Lower leg skin (tissue), 3 donors: ENCODE measurements around the gene CALR3.

Experiments used
- CTCF ChIP-seq, 3 donors: fragments of 450-650 bp; IDR thresholded peaks; one replicate each; pipeline ENCODE4 v1.5.1; 2016; ENCODE audit warnings: antibody characterized with exemption in 3 of 3, mild to moderate bottlenecking in 3 of 3, moderate library complexity in 2 of 3
- POLR2A ChIP-seq, 2 donors: fragments of 450-650 bp; IDR thresholded peaks; one replicate each; pipeline ENCODE4 v1.6.1; 2016 to 2017; ENCODE audit warnings: antibody characterized with exemption in 2 of 2, mild to moderate bottlenecking in 1 of 2, moderate library complexity in 1 of 2

- no peak for TF ChIP-seq POLR2A (IDR thresholded peaks at IDR 0.05)
- TF ChIP-seq CTCF (IDR thresholded peaks at IDR 0.05), result no peak
These were observed 28.4 kb downstream of the CALR3 start for GRCh38 chr19:16467581-16467980.
